Ishikawa (cell line): ENCODE measurements around the gene ANKRD13A.

Experiments
- CREB1 ChIP-seq: IDR thresholded peaks from 2 replicates; pipeline ENCODE4 v1.6.1; 2012; ENCODE audit warnings: low read depth
- EGR1 ChIP-seq: IDR thresholded peaks from 2 replicates; pipeline ENCODE4 v1.6.1; 2012
- EP300 ChIP-seq: IDR thresholded peaks from 2 replicates; pipeline ENCODE4 v1.6.1; 2012; ENCODE audit warnings: borderline replicate concordance
- FOXM1 ChIP-seq: IDR thresholded peaks from 2 replicates; pipeline ENCODE4 v1.6.1; 2012; ENCODE audit warnings: low read depth, borderline replicate concordance
- RAD21 ChIP-seq: IDR thresholded peaks from 2 replicates; pipeline ENCODE4 v1.6.1; 2012; ENCODE audit warnings: low read depth
- TCF12 ChIP-seq: IDR thresholded peaks from 2 replicates; pipeline ENCODE4 v1.6.1; 2012; ENCODE audit warnings: low read depth
- YY1 ChIP-seq: IDR thresholded peaks from 2 replicates; pipeline ENCODE4 v1.6.1; 2012; ENCODE audit warnings: low read depth
- ZBTB7A ChIP-seq: IDR thresholded peaks from 2 replicates; pipeline ENCODE4 v1.6.1; 2012; ENCODE audit warnings: low read depth
- TF ChIP-seq, protein P1 (sequence below): IDR thresholded peaks from 2 replicates; pipeline ENCODE4 v1.6.1; 2012; ENCODE audit warnings: low read depth, mild to moderate bottlenecking
- TF ChIP-seq, protein P2 (sequence below): IDR thresholded peaks from 2 replicates; pipeline ENCODE4 v1.6.1; 2012
- TF ChIP-seq, protein P3 (sequence below): IDR thresholded peaks from 2 replicates; pipeline ENCODE4 v1.6.1; 2012

DNA sequence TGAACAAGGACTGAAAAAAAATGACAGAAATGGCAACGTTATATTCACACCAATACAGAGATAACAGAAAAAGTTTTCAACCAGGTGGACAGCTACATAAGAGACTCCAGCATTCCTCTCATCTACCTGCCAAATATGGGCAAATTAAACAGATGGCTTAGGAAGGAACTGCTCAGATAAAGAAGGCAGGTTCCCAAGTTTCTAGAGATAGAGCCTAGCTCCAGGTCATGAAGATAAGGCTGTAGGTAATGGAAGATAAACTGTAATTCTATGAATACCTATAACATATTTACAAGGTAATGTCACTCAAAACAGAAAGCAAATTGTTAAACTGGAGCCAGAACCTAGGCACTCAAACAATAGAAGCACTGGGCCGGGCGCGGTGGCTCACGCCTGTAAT, 45.6 kb upstream of the ANKRD13A start:
- no peak for TF ChIP-seq YY1
- TF ChIP-seq TCF12 = no peak
- no peak for TF ChIP-seq FOXM1
- no peak for TF ChIP-seq EGR1
- no peak for TF ChIP-seq EP300
- no peak for TF ChIP-seq RAD21
- TF ChIP-seq, protein P1, sequence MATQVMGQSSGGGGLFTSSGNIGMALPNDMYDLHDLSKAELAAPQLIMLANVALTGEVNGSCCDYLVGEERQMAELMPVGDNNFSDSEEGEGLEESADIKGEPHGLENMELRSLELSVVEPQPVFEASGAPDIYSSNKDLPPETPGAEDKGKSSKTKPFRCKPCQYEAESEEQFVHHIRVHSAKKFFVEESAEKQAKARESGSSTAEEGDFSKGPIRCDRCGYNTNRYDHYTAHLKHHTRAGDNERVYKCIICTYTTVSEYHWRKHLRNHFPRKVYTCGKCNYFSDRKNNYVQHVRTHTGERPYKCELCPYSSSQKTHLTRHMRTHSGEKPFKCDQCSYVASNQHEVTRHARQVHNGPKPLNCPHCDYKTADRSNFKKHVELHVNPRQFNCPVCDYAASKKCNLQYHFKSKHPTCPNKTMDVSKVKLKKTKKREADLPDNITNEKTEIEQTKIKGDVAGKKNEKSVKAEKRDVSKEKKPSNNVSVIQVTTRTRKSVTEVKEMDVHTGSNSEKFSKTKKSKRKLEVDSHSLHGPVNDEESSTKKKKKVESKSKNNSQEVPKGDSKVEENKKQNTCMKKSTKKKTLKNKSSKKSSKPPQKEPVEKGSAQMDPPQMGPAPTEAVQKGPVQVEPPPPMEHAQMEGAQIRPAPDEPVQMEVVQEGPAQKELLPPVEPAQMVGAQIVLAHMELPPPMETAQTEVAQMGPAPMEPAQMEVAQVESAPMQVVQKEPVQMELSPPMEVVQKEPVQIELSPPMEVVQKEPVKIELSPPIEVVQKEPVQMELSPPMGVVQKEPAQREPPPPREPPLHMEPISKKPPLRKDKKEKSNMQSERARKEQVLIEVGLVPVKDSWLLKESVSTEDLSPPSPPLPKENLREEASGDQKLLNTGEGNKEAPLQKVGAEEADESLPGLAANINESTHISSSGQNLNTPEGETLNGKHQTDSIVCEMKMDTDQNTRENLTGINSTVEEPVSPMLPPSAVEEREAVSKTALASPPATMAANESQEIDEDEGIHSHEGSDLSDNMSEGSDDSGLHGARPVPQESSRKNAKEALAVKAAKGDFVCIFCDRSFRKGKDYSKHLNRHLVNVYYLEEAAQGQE = no peak
- no peak for TF ChIP-seq ZBTB7A
- TF ChIP-seq, protein P2, sequence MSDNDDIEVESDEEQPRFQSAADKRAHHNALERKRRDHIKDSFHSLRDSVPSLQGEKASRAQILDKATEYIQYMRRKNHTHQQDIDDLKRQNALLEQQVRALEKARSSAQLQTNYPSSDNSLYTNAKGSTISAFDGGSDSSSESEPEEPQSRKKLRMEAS = no peak
- TF ChIP-seq, protein P3, sequence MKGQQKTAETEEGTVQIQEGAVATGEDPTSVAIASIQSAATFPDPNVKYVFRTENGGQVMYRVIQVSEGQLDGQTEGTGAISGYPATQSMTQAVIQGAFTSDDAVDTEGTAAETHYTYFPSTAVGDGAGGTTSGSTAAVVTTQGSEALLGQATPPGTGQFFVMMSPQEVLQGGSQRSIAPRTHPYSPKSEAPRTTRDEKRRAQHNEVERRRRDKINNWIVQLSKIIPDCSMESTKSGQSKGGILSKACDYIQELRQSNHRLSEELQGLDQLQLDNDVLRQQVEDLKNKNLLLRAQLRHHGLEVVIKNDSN = no peak
- no peak for TF ChIP-seq CREB1
